Coronary artery (tissue), 2 donors: ENCODE results near the gene RHBDD1.

Experiments
- DNase-seq: peaks from one replicate; pipeline ENCODE4 v3.0.0-alpha.2; 2017; ENCODE audit warnings: low spot score
- H3K27ac ChIP-seq, 2 donors: fragments of 200-600 bp; sonication (generic); one replicate each; pipeline ENCODE4 v1.5.1; 2016 to 2019
- H3K4me3 ChIP-seq: fragments of 200-600 bp; sonication (generic); 2 replicates; pipeline ENCODE4 v1.5.1; 2016; ENCODE audit warnings: mild to moderate bottlenecking, moderate library complexity
- CTCF ChIP-seq: fragments of 200-600 bp; sonication (generic); IDR thresholded peaks from one replicate; pipeline ENCODE4 v1.5.1; 2019; ENCODE audit warnings: antibody characterized with exemption

RHBDD1 gene

GRCh38 chr2:226991663-226992062 lies 155.8 kb downstream of the RHBDD1 start:
- no peak for TF ChIP-seq CTCF
- Histone ChIP-seq H3K4me3 (no peak overlapping the region), H3K27ac (no peak overlapping the region)
- no peak for DNase-seq

- Histone ChIP-seq H3K4me3 (no peak overlapping the region), H3K27ac (no peak overlapping the region)
- TF ChIP-seq CTCF = no peak
- DNase-seq = no peak
Measured at GRCh38 chr2:226993171-226993570, 157.3 kb downstream of the RHBDD1 start.

DNA sequence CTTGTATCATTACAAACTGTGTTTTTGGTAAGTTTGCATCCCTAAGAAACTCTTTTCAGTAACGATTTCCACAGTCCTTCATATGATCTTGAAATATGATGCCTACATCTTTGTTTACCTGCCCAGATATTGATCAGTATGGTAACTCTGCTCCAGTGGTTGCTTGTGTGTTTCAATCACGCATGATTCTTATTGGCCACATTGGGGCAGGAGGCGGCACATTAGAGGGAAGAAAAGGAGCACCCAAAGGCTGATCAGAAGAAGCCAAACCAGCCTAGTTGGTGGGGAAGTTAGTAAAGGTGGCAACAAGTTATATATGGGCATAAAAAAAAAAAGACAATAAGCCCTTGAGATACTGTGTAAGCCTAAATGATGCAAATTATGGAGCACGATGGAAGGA lies 158.9 kb downstream of the RHBDD1 start:
- Histone ChIP-seq H3K27ac (no peak overlapping the region), H3K4me3 (no peak overlapping the region)
- no peak for TF ChIP-seq CTCF
- DNase-seq = no peak

- no peak for TF ChIP-seq CTCF
- Histone ChIP-seq H3K27ac (no peak overlapping the region), H3K4me3 (no peak overlapping the region)
- DNase-seq = peak; percentile 38
Measured at GRCh38 chr2:226995625-226996041, 159.8 kb downstream of the RHBDD1 start.

GRCh38 chr2:226999661-227000060 lies 163.8 kb downstream of the RHBDD1 start:
- H3K27ac ChIP-seq = no peak overlapping the region
- no peak overlapping the region for H3K4me3 ChIP-seq
- no peak for TF ChIP-seq CTCF
- DNase-seq = no peak

DNA sequence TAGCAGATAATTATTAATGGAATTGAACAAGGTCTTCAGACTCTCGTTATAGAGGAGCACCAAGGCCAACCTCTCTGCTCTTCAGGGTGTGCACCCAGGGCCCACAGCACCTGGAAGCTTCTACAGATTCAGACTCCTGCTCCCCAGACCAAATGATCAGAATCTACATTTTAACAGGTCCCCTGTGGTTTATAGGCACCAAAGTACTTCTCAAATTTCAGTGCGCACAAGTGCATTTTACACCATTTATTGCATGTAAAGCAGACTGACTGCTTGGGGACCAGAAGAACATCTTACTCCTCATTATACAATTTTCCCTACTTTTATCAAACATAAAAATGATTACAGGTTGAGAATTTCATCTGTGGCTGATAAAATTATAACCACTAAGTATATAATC lies 164.3 kb downstream of the RHBDD1 start:
- no peak for DNase-seq

GRCh38 chr2:227004482-227004881 lies 168.6 kb downstream of the RHBDD1 start:
- Histone ChIP-seq H3K4me3 (no peak overlapping the region), H3K27ac (no peak overlapping the region)
- no peak for DNase-seq
- no peak for TF ChIP-seq CTCF

More for the DNA sequence above, 164.3 kb downstream of the RHBDD1 start:
- Histone ChIP-seq H3K27ac (no peak overlapping the region), H3K4me3 (no peak overlapping the region)
- no peak for TF ChIP-seq CTCF
